GM23338 (cell line): ENCODE measurements around the gene HS3ST6. TPM values are rescaled to one million over a fixed set of nuclear protein-coding genes. Genes with fewer than 3 reads are reported as not detected.

Source experiments
- POLR2AphosphoS5 ChIP-seq: IDR thresholded peaks from 2 replicates; pipeline ENCODE4 v1.6.1; 2016; ENCODE audit warnings: antibody characterized with exemption, low read depth
- ZNF462 ChIP-seq: fragments of 250-450 bp; sonication (Bioruptor Pico); IDR thresholded peaks from 2 replicates; pipeline ENCODE4 v1.5.0; 2020; ENCODE audit warnings: mild to moderate bottlenecking, moderate library complexity
- polyA plus RNA-seq: library from polyadenylated mRNA; unstranded; fragments of >200 nt; fragmentation: Nextera tagmentation; extraction: Ambion mirVana; gene quantifications from 2 replicates; pipeline ENCODE4 v1.2.1, GENCODE V29; 2016
- small RNA-seq: library from RNA; depleted of rRNA; stranded (forward); fragments of <200 nt; gene quantifications from one replicate; pipeline ENCODE3, GENCODE V24; 2014; ENCODE audit warnings: low replicate concordance
- total RNA-seq: library from RNA; depleted of rRNA; stranded (reverse); fragments of >200 nt; shearing (Covaris generic); gene quantifications from 2 replicates; pipeline ENCODE4 v1.2.3, GENCODE V29; 2014; rRNA removed

Gene HS3ST6
- total and polyA plus RNA-seq, 2 experiments from 2014 or later: 0.21 TPM; not detected in 1

- TF ChIP-seq ZNF462 (CRISPR knock-in tag): no peak
- no peak for TF ChIP-seq POLR2AphosphoS5
Measured at GRCh38 chr16:1861730-1862129, 56.5 kb downstream of the HS3ST6 start (continued).

Small RNA genes within 50 kb of the gene (small RNA-seq; reads per million reads assigned to genes)
- gene SNORA10 (not detected), gene SNORA64 (not detected)

Other genes starting within 250 kb of the HS3ST6 start
- gene JPT2, start 240.1 kb downstream of the HS3ST6 start, total RNA-seq: 139 and 140 TPM in 2 replicates
- 43.8 and 47.1 TPM in 2 replicates for gene JPT2, start 240.1 kb downstream of the HS3ST6 start, polyA plus RNA-seq
- 52.2 and 58.4 TPM in 2 replicates for gene MAPK8IP3, start 212.2 kb downstream of the HS3ST6 start, total RNA-seq
- gene MAPK8IP3, start 212.2 kb downstream of the HS3ST6 start, polyA plus RNA-seq: 10.7 and 11.3 TPM in 2 replicates
- 73.7 and 95.3 TPM in 2 replicates for gene NME3, start 146.9 kb downstream of the HS3ST6 start, total RNA-seq
- 130 and 153 TPM in 2 replicates for gene NME3, start 146.9 kb downstream of the HS3ST6 start, polyA plus RNA-seq
- 15.0 and 17.3 TPM in 2 replicates for gene EME2, start 145.6 kb downstream of the HS3ST6 start, total RNA-seq
- gene EME2, start 145.6 kb downstream of the HS3ST6 start, polyA plus RNA-seq: 4.1 TPM in 2 replicates
- 223 and 248 TPM in 2 replicates for gene MRPS34, start 145.3 kb downstream of the HS3ST6 start, total RNA-seq
- gene MRPS34, start 145.3 kb downstream of the HS3ST6 start, polyA plus RNA-seq: 370 and 391 TPM in 2 replicates
- 34.7 and 42.8 TPM in 2 replicates for gene SPSB3, start 135.8 kb downstream of the HS3ST6 start, total RNA-seq
- gene SPSB3, start 135.8 kb downstream of the HS3ST6 start, polyA plus RNA-seq: 27.1 and 33.9 TPM in 2 replicates
- gene NUBP2, start 135.5 kb downstream of the HS3ST6 start, total RNA-seq: 143 and 175 TPM in 2 replicates
- gene NUBP2, start 135.5 kb downstream of the HS3ST6 start, polyA plus RNA-seq: 79.0 and 79.4 TPM in 2 replicates
- gene IGFALS, start 124.7 kb downstream of the HS3ST6 start, total RNA-seq: not detected in 2 replicates
- 0.16 TPM in 1 of 2 replicates, not detected in the other for gene IGFALS, start 124.7 kb downstream of the HS3ST6 start, polyA plus RNA-seq
- gene HAGH, start 91.6 kb downstream of the HS3ST6 start, total RNA-seq: 24.7 and 30.6 TPM in 2 replicates
- 28.5 and 28.9 TPM in 2 replicates for gene HAGH, start 91.6 kb downstream of the HS3ST6 start, polyA plus RNA-seq
- 17.3 and 21.0 TPM in 2 replicates for gene FAHD1, start 91.2 kb downstream of the HS3ST6 start, total RNA-seq
- 23.9 and 24.2 TPM in 2 replicates for gene FAHD1, start 91.2 kb downstream of the HS3ST6 start, polyA plus RNA-seq
- gene MEIOB, start 46.3 kb downstream of the HS3ST6 start, total RNA-seq: 6.3 and 7.3 TPM in 2 replicates
- gene MEIOB, start 46.3 kb downstream of the HS3ST6 start, polyA plus RNA-seq: 7.7 and 8.7 TPM in 2 replicates
- gene MSRB1, start 24.8 kb upstream of the HS3ST6 start, total RNA-seq: 23.9 and 31.3 TPM in 2 replicates
- 29.6 and 30.4 TPM in 2 replicates for gene MSRB1, start 24.8 kb upstream of the HS3ST6 start, polyA plus RNA-seq
- 0.31 and 0.59 TPM in 2 replicates for gene RPL3L, start 36.3 kb upstream of the HS3ST6 start, total RNA-seq
- 0.68 and 1.1 TPM in 2 replicates for gene RPL3L, start 36.3 kb upstream of the HS3ST6 start, polyA plus RNA-seq
- gene NDUFB10, start 41.1 kb upstream of the HS3ST6 start, total RNA-seq: 244 and 280 TPM in 2 replicates
- 495 and 527 TPM in 2 replicates for gene NDUFB10, start 41.1 kb upstream of the HS3ST6 start, polyA plus RNA-seq
- 3,232 and 3,786 TPM in 2 replicates for gene RPS2, start 46.4 kb upstream of the HS3ST6 start, total RNA-seq
- gene RPS2, start 46.4 kb upstream of the HS3ST6 start, polyA plus RNA-seq: 3,992 and 4,335 TPM in 2 replicates
- gene RNF151, start 48.4 kb upstream of the HS3ST6 start, total RNA-seq: not detected in 2 replicates
- not detected in 2 replicates for gene RNF151, start 48.4 kb upstream of the HS3ST6 start, polyA plus RNA-seq
- 122 and 157 TPM in 2 replicates for gene TBL3, start 53.6 kb upstream of the HS3ST6 start, total RNA-seq
- 67.0 and 68.8 TPM in 2 replicates for gene TBL3, start 53.6 kb upstream of the HS3ST6 start, polyA plus RNA-seq
- gene NOXO1, start 63.1 kb upstream of the HS3ST6 start, total RNA-seq: 1.2 and 2.0 TPM in 2 replicates
- gene NOXO1, start 63.1 kb upstream of the HS3ST6 start, polyA plus RNA-seq: 2.0 and 2.6 TPM in 2 replicates
- 40.1 and 53.2 TPM in 2 replicates for gene GFER, start 65.8 kb upstream of the HS3ST6 start, total RNA-seq
- 64.5 and 68.5 TPM in 2 replicates for gene GFER, start 65.8 kb upstream of the HS3ST6 start, polyA plus RNA-seq
- gene SYNGR3, start 71.6 kb upstream of the HS3ST6 start, total RNA-seq: 72.2 and 77.7 TPM in 2 replicates
- 44.7 and 45.4 TPM in 2 replicates for gene SYNGR3, start 71.6 kb upstream of the HS3ST6 start, polyA plus RNA-seq
- gene ZNF598, start 91.4 kb upstream of the HS3ST6 start, total RNA-seq: 31.7 and 48.6 TPM in 2 replicates
- gene ZNF598, start 91.4 kb upstream of the HS3ST6 start, polyA plus RNA-seq: 8.5 and 10.2 TPM in 2 replicates
- 1.9 and 4.5 TPM in 2 replicates for gene NPW, start 101.4 kb upstream of the HS3ST6 start, total RNA-seq
- gene NPW, start 101.4 kb upstream of the HS3ST6 start, polyA plus RNA-seq: 37.0 and 37.6 TPM in 2 replicates
- gene NHERF2, start 108.5 kb upstream of the HS3ST6 start, total RNA-seq: 15.4 and 16.5 TPM in 2 replicates
- gene NHERF2, start 108.5 kb upstream of the HS3ST6 start, polyA plus RNA-seq: 12.0 and 21.0 TPM in 2 replicates
- 84.6 and 97.1 TPM in 2 replicates for gene NTHL1, start 129.4 kb upstream of the HS3ST6 start, total RNA-seq
- 87.9 and 94.9 TPM in 2 replicates for gene NTHL1, start 129.4 kb upstream of the HS3ST6 start, polyA plus RNA-seq
- 81.4 and 93.0 TPM in 2 replicates for gene TSC2, start 129.6 kb upstream of the HS3ST6 start, total RNA-seq
- gene TSC2, start 129.6 kb upstream of the HS3ST6 start, polyA plus RNA-seq: 36.3 and 40.5 TPM in 2 replicates
- 75.5 and 107 TPM in 2 replicates for gene PKD1, start 217.5 kb upstream of the HS3ST6 start, total RNA-seq
- 18.5 and 21.1 TPM in 2 replicates for gene PKD1, start 217.5 kb upstream of the HS3ST6 start, polyA plus RNA-seq
- 3.7 and 4.1 TPM in 2 replicates for gene RAB26, start 230.2 kb upstream of the HS3ST6 start, total RNA-seq
- gene RAB26, start 230.2 kb upstream of the HS3ST6 start, polyA plus RNA-seq: 8.7 and 11.6 TPM in 2 replicates
- 133 and 143 TPM in 2 replicates for gene TRAF7, start 237.4 kb upstream of the HS3ST6 start, total RNA-seq
- gene TRAF7, start 237.4 kb upstream of the HS3ST6 start, polyA plus RNA-seq: 36.4 and 41.4 TPM in 2 replicates